GM18505 (cell line): ENCODE measurements around the gene TBC1D12.
"Not testable (repeated sequence)": the region's sequence is repeated elsewhere in the genome, so short reads cannot be mapped to it uniquely, and the experiment has no call there.

Experiments
- ATAC-seq: cut with Tn5 transposase; IDR thresholded peaks from one replicate; pipeline ENCODE4 v1.9.1; 2021; ENCODE audit not compliant: unreplicated experiment
- POLR2A ChIP-seq: IDR thresholded peaks from 4 replicates; pipeline ENCODE4 v1.6.1; 2011; ENCODE audit warnings: borderline replicate concordance; ENCODE audit not compliant: insufficient read depth, insufficient read length; ENCODE audit errors: extremely low read depth

Gene TBC1D12

GRCh38 chr10:94549221-94549620 is 146.9 kb downstream of the TBC1D12 start:
- TF ChIP-seq POLR2A, result no peak
- no peak for ATAC-seq

DNA sequence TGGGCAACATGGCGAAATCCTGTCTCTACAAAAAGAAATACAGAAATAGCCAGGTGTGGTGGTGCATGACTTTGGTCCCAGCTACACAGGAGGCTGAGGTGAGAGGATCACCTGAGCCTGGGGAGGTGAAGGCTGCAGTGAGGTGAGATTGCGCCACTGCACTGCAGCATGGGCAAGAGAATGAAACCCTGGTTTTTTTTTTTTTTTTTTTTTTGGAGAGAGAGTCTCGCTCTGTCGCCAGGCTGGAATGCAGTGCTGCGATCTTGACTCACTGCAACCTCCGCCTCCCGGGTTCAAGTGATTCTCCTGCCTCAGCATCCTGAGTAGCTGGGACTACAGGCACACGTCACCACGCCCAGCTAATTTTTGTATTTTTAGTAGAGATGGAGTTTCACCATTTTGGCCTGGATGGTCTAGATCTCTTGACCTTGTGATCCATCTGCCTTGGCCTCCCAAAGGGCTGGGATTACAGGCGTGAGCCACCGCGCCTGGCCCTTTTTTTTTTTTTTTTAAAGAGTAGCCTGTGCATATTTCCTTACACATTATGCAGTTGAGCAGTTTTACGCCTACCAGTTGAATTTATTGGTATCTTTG is 165.5 kb downstream of the TBC1D12 start:
- ATAC-seq, result not testable (repeated sequence)

GRCh38 chr10:94571081-94571480 is 168.7 kb downstream of the TBC1D12 start:
- ATAC-seq, result no peak

GRCh38 chr10:94571528-94571927 is 169.2 kb downstream of the TBC1D12 start:
- ATAC-seq, result no peak
- TF ChIP-seq POLR2A, result no peak

More at GRCh38 chr10:94571081-94571480, 168.7 kb downstream of the TBC1D12 start:
- no peak for TF ChIP-seq POLR2A

DNA sequence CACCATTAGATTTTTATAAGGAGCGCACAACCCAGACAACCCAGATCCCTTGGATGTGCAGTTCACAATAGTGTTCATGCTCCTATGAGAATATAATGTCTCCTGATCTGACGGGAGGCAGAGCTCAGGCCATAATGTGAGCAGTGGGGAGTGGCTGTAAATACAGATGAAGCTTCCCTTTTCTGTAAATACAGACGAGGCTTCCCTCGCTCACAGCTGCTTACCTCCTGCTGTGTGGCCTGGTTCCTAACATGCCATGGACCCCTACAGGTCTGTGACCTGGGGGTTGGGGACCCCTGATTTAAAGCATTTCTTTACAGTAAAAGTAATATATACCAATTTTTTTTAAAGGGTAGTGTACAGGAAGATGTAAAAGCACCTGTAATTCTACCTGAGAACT is 176.4 kb downstream of the TBC1D12 start:
- ATAC-seq, result no peak

GRCh38 chr10:94583124-94583523 is 180.8 kb downstream of the TBC1D12 start:
- no peak for TF ChIP-seq POLR2A
- ATAC-seq, result no peak

More for the DNA sequence above, 176.4 kb downstream of the TBC1D12 start:
- TF ChIP-seq POLR2A, result no peak
